Measurements from ENCODE around the gene FAM83G. TPM values are rescaled to one million over a fixed set of nuclear protein-coding genes. Genes with fewer than 3 reads are reported as not detected.
A peak's percentile ranks its signal among the peaks of the same experiment; 100 is the strongest.

Gene FAM83G
- total and polyA plus RNA-seq, 2 donors = 1.0 to 2.9 TPM

DNA sequence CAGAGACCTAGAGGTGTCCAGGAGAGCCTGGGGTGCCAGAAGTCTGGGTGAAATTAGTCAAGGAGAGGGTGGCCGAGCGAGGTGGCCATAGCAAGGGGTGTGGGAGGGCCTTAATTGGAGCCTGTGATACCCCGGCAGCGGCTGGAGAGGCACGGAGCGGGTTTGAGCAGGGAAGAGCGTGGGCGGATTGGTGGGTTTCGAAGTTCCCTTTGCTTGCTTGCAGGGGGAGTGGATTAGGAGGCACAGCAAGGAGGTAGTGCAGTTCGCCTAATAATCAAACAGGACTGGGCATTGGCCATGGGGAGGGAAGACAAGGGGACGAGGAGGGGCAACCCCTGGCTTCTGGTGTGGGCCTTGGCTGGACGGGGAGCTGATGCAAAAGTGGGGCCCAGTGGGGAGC lies 5.4 kb upstream of the FAM83G start:
- WGBS = 93% methylated on average over 12 of the region's 12 CpGs

DNA sequence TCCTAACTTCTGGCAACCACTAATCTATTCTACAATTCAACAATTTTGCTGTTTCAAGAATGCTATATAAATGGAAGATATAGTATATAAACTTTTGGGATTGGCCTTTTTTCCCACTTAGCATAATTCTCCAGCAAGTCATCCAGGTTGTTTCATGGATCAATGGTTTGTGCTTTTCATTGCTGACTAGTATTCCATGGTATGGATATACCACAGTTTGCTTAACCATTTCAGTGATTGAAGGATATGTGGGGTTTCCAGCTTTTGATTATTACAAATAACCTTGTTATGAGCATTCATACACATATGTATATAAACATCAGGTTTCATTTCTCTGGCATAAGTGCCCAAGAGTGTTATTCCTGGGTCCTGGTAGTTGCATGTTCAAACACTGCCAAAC lies 2.1 kb upstream of the FAM83G start:
- H3K4me3 ChIP-seq (ENCODE audit: low read depth, low read length) = no peak overlapping the region
- H3K27ac ChIP-seq (ENCODE audit: low read depth) = no peak overlapping the region
- DNase-seq (ENCODE audit: extremely low spot score) = no peak
- H3K4me1 ChIP-seq (ENCODE audit: insufficient read depth) = no peaks in the 10 kb centered on the region
- H3K36me3 ChIP-seq (ENCODE audit: insufficient read depth) = no peaks in the 10 kb centered on the region

More for the DNA sequence above, 5.4 kb upstream of the FAM83G start:
- no peak overlapping the region for H3K4me3 ChIP-seq (ENCODE audit: low read depth, low read length)
- no peak for DNase-seq (ENCODE audit: extremely low spot score)
- H3K4me1 ChIP-seq (ENCODE audit: insufficient read depth) = no peaks in the 10 kb centered on the region
- H3K36me3 ChIP-seq (ENCODE audit: insufficient read depth) = no peaks in the 10 kb centered on the region
- H3K27ac ChIP-seq (ENCODE audit: low read depth) = no peak overlapping the region

DNA sequence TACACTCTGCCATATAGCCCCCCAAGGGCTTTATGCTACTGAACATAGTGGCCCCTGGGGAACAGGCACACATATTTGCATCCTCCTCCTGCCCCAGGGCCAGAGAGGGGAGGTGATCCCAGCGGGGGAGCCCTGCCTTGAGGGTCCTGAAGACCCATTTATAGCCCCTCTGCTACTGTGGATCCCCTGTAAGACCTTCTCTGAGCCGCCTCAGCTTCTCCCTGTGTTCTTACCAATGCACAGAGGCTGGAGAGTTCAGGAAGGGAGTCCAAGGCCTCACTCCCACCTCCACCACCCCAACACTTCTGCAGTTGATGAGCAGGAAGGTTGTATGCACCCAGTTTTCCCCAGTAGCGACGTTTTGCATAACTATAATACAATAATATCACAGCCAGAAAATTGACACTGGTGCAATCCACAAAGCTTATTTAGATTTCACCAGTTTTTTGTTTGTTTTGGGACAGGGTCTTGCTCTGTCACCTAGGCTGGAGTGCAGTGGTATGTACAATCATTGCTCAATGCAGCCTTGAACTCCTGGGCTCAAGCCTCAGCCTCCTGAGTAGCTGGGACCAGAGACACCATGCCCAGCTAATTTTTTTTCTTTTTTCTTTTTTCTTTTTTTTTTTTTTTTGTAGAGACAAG lies 1.3 kb upstream of the FAM83G start:
- Histone ChIP-seq H3K4me1 (ENCODE audit: insufficient read depth) (no peaks in the 10 kb centered on the region), H3K27ac (ENCODE audit: low read depth) (no peak overlapping the region), H3K36me3 (ENCODE audit: insufficient read depth) (no peaks in the 10 kb centered on the region), H3K4me3 (ENCODE audit: low read depth, low read length) (no peak overlapping the region)
- 89% methylated on average over 4 of the region's 4 CpGs for WGBS
- no peak for DNase-seq (ENCODE audit: extremely low spot score)

DNA sequence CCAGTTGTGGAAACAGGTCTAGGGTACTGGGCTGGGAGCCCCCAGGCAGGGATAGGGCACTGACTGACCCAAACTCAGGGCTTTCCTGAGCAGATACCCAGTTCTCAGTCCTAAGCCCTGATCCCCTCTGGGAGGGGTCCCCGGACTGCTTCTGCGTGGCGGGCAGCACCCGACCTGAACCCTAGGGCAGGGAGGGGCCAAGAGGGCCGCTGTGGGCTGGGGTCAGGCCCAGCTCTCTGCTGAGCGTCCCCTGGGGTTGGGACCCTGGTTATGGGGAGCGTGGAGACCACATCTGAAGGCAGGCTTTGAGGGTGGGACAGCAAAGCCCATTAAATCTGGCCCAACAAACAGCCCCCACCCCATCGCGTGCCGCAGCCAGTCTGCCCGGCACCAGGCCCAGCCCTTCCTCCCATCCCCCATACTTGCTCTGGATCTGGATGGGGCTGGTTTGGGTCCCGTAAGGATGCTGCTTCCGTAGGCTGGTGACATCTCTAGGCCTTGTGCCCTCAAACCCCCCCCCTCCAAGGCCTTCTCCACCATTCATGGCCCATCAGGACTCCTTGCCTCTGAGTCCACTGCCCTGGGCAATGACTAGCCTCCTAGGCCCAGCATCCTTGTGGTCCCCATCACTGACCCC lies 691 bp upstream of the FAM83G start:
- Histone ChIP-seq H3K36me3 (ENCODE audit: insufficient read depth) (no peaks in the 10 kb centered on the region), H3K4me3 (ENCODE audit: low read depth, low read length) (no peak overlapping the region), H3K27ac (ENCODE audit: low read depth) (peak overlapping the region; percentile 13), H3K4me1 (ENCODE audit: insufficient read depth) (no peaks in the 10 kb centered on the region)
- 78% methylated on average over 13 of the region's 13 CpGs for WGBS
- DNase-seq (ENCODE audit: extremely low spot score) = no peak

DNA sequence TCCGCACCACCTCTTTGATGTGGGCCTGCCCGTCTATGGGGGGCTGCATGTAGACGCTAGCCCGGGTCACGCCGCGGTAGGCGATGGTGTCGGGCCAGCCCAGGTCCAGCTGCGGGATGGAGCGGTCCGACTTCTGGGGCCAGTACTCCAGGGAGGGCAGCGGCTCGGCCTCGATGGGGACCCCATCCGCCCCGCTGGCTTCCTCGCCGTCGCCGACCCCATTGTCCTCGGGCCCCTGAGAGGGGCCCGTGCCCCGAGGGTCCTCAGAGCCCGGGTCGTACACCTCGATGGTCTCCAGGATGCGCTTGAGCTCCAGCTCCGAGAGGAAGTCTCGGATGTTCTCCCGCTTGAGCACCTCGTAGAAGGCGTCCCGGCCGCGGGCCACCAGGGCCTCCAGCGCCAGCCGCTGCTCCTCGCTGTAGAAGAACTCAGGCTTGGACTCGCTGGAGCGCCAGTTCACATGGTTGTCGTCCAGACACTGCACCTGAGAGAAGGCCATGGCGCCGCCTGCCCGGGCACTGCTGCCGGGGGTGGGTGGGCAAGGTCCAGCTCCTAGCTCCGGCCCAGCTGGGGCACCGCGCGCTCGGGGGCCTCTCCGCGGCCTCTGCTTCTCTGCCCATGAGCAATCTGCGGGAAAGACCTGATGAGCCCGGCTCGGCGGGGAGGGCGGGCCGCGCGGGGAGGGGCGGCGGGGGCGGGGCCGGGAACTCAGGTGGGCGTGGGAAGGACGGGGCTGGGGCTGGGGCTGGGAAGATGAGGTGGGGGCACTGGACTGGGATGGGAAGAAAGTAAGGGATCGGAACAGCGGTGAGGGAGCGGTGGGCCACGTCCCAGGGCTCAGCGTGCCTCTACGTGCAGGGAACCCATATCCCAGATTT lies 782 bp downstream of the FAM83G start:
- Histone ChIP-seq H3K4me1 (ENCODE audit: insufficient read depth) (no peaks in the 10 kb centered on the region), H3K27ac (ENCODE audit: low read depth) (no peak overlapping the region), H3K36me3 (ENCODE audit: insufficient read depth) (no peaks in the 10 kb centered on the region), H3K4me3 (ENCODE audit: low read depth, low read length) (peak overlapping the region; percentile 57)
- DNase-seq (ENCODE audit: extremely low spot score) = no peak
- 29% methylated on average over 73 of the region's 73 CpGs for WGBS

DNA sequence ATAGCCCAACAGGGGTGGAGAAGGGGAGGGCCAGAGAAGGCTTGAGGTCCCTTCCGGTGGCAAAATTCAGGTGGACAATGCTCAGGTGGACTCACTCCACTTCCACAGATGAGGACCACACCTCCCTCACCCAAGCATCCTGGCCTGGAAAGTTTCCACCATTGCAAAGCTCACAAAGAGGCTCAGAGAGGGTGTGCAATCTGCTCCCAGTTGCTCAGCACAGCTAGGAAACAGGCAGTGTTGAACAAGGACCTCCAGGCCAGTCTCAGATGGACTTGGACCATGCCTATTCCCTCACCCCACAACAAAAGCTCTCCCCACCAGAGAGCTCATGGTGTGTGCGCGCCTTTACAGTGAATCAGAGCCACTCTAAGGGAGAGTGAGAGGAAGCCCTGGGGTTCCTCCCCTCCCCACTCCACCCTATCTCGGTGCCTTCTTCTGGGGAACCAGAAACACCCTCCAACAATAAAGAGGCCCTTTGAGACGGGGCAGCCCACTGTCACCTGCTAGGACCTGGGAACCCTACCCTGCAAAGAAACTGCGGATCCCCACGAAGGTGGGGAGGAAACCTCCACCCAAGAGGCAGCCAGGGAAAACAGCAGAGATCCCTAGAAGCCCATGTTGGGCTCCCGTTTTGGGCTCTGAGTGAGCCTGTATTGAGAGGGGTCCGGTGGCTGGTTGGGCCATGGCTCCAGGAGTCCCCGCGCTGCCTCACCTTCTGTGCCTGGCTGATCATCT lies 1.6 kb downstream of the FAM83G start:
- WGBS = 90% methylated on average over 11 of the region's 11 CpGs
- Histone ChIP-seq H3K4me3 (ENCODE audit: low read depth, low read length) (no peak overlapping the region), H3K36me3 (ENCODE audit: insufficient read depth) (no peaks in the 10 kb centered on the region), H3K4me1 (ENCODE audit: insufficient read depth) (no peaks in the 10 kb centered on the region), H3K27ac (ENCODE audit: low read depth) (no peak overlapping the region)
- DNase-seq (ENCODE audit: extremely low spot score) = no peak

DNA sequence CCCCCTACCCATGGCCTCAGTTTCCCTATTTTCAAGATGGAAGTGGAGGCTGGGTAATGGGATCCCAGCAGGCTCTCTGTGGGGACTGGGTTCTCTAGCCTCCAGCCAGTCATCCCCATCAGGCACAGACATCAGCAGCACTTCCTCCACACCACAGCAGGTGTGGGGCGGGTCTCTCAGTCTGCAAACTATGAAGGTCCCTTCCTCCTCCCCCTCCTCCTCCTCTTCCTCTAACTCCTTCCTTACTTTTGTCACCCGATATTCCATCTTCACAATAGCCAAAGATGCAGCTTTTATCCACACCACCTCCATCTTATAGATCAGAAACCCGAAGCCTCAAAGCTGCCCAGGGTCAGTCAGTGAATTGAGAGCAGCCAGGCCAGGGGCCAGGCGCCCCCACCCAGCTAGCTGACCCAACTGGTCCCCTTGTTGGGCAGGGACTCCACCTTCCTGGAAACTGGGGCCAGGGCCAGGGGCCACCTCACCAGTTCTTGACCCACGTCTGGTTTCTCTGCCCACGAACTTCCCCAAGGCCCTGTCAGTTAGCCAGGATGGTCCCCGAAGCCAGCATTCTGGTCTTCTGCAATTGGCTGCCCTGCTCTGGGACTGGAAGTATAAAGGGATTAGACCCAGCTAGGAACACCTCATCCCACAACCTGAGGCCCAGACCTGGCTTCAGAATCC lies 2.5 kb downstream of the FAM83G start:
- H3K4me1 ChIP-seq (ENCODE audit: insufficient read depth) = no peaks in the 10 kb centered on the region
- H3K27ac ChIP-seq (ENCODE audit: low read depth) = no peak overlapping the region
- no peak for DNase-seq (ENCODE audit: extremely low spot score)
- WGBS = 77% methylated on average over 7 of the region's 7 CpGs
- no peaks in the 10 kb centered on the region for H3K36me3 ChIP-seq (ENCODE audit: insufficient read depth)
- H3K4me3 ChIP-seq (ENCODE audit: low read depth, low read length) = no peak overlapping the region

DNA sequence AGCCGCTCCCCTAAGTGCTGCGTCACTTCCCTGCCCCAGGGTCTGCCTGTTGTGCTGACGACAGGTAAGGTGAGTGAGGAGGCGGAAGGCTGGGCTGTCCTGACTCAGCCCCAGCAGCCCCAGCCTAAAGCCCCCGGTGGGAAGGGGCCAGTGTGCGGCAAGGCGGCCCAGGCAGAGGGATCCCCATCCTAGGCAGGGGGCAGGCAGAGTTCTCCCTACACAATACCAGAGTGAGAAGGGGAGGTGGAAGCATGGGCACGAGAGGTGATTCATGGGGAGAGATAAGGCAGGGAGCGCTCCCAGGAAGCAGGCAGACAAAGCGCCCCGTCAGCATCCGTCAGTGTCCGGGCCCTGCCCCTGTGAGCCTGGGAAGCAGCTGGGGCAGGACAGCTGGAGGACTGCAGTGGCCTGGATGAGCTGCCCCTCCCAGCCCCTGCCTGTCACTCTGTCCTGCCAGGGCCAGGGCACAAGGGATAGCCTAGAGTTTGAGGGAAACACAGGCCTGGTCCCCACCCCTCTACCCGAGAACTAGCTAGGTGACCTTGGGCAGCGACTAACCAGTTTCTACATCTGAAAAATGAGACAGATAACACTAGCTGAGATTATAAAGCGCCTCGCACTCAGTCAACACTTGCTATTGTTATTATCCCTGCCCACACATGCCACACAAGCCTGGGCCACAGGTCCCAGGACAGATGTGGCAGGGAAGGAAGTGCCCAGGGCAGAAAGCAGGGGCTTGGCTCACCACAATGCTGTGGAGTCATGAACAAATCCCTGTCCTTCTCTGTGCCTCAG lies 3.8 kb downstream of the FAM83G start:
- H3K4me1 ChIP-seq (ENCODE audit: insufficient read depth) = no peaks in the 10 kb centered on the region
- H3K36me3 ChIP-seq (ENCODE audit: insufficient read depth) = no peaks in the 10 kb centered on the region
- 85% methylated on average over 17 of the region's 17 CpGs for WGBS
- no peak overlapping the region for H3K4me3 ChIP-seq (ENCODE audit: low read depth, low read length)
- no peak overlapping the region for H3K27ac ChIP-seq (ENCODE audit: low read depth)
- DNase-seq (ENCODE audit: extremely low spot score) = no peak

DNA sequence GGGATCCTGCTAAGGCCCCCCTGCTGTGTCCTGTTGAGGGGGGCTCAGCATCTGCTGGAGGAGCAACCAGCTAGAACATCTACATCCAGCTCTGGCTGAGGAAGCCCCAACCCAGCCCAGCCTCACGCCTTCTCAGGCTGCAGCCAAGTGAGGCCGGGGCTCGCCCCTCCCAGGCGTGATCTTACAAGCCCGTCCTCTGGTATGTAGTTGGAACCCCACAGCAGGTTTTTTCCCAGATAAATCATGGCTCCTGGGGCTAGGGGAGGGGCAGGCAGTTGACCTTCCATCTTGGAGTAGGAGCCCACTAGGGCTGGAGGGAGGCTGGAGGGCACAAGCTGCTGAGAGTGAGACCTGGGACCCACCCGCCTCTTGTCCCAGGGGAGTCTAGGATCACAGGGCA lies 4.7 kb downstream of the FAM83G start:
- H3K27ac ChIP-seq (ENCODE audit: low read depth) = no peak overlapping the region
- no peak for DNase-seq (ENCODE audit: extremely low spot score)
- no peaks in the 10 kb centered on the region for H3K4me1 ChIP-seq (ENCODE audit: insufficient read depth)
- no peak overlapping the region for H3K4me3 ChIP-seq (ENCODE audit: low read depth, low read length)
- WGBS = 83% methylated on average over 6 of the region's 6 CpGs
- no peaks in the 10 kb centered on the region for H3K36me3 ChIP-seq (ENCODE audit: insufficient read depth)

DNA sequence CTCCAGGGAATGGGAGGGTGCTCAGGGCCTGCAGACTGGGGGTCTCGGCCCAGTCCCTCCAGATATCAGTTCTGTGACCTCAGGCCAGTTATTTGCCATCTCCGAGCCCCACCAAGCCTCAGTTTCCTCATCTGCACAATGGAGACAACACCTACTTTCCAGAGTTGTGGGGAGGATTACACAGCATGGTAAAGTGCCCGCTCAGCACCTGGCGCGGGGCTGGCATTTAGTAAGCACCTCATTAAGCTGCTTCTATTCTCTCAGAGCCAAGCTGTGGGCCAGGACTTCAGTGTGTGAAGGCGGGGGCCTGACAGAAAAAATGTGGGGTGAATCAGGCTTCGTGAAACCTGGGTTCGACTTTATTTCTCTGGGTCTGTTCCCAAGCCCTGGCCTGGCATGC lies 5.2 kb downstream of the FAM83G start:
- DNase-seq (ENCODE audit: extremely low spot score) = no peak
- Histone ChIP-seq H3K4me1 (ENCODE audit: insufficient read depth) (no peaks in the 10 kb centered on the region), H3K36me3 (ENCODE audit: insufficient read depth) (no peaks in the 10 kb centered on the region), H3K4me3 (ENCODE audit: low read depth, low read length) (no peak overlapping the region), H3K27ac (ENCODE audit: low read depth) (no peak overlapping the region)
- WGBS = 94% methylated on average over 8 of the region's 8 CpGs

DNA sequence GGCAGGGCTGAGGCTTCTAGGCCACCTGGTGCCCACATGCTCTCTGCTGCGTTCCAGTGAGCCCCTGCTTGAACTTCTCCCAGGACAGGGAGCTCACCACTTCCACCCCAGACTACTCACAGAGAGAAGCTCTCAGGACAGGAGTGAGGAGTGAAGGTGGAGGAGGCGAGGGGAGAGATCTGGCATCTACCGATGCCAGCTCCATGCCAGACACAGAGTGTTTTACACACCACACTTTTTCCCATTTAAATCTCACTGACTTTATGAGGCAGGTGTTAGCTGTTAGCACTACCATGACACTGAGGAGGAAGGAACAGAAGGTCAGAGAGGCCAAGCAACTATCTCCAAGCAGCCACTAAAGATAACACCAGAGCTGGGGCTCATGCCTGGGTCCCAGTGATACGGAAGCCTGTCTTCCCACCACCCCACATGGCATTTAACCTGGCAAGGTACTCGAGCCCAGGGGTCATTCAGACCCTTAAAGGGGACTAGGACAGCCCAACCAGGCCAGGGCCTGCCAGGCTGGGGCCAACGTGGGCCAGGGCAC lies 6.8 kb downstream of the FAM83G start:
- Histone ChIP-seq H3K27ac (ENCODE audit: low read depth) (no peak overlapping the region), H3K4me3 (ENCODE audit: low read depth, low read length) (no peak overlapping the region), H3K4me1 (ENCODE audit: insufficient read depth) (no peaks in the 10 kb centered on the region), H3K36me3 (ENCODE audit: insufficient read depth) (no peaks in the 10 kb centered on the region)
- 78% methylated on average over 6 of the region's 6 CpGs for WGBS
- no peak for DNase-seq (ENCODE audit: extremely low spot score)

DNA sequence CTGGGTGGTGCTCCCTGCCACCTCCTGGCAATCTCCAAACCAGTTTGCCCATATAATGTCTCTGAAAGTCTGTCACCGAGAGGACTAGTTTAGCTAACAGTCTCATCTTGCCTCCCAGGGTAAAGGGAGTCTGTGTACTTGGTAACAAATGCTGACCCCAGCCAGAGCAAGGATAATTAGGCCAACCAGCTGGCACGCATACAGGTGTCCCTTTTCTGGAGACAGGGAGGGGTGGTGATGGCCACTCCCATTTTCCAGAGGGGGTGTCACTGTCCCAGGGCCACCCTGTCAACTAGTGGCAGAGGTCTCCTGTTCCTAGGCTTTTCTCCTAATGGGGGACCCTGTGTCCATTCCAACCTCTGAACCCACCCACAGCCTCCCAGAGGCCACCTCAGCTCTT lies 8.1 kb downstream of the FAM83G start:
- 96% methylated on average over 2 of the region's 2 CpGs for WGBS
- no peaks in the 10 kb centered on the region for H3K4me1 ChIP-seq (ENCODE audit: insufficient read depth)
- no peak overlapping the region for H3K27ac ChIP-seq (ENCODE audit: low read depth)

More for the DNA sequence above, 8.1 kb downstream of the FAM83G start:
- Histone ChIP-seq H3K36me3 (ENCODE audit: insufficient read depth) (no peaks in the 10 kb centered on the region), H3K4me3 (ENCODE audit: low read depth, low read length) (no peak overlapping the region)
- no peak for DNase-seq (ENCODE audit: extremely low spot score)
